Stimulated activated CD8-positive, alpha-beta memory T cell treated with anti-CD3 and anti-CD28 coated beads, Interleukin-2, amount 100 ng/mL, for 48 hours (primary cell): ENCODE data around the gene UBL4B.

Experiments used
- DNase-seq, 2 donors: peaks; one replicate each; pipeline ENCODE4 v3.0.0-alpha.2; 2020; ENCODE audit warnings: low read depth in 2 of 2

Gene UBL4B

DNA sequence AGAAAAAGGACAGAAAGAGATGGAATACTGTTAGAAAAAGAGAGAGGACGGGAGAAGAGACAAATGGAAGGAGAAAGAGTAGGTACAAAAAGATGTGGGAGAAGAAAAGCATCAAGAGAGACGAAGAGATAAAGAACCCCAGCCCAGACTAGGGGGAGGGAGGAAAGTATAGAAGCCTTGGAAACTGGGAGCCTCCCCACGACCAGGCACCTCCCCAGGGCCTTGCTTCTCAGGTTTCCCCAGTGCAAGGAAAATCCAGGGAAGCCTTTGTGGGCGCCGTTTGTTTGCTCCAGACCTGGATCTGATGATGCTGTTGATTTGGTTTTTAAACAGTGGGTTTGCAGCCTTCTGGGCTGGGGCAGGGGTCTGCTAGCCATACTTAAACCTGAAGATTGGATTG lies 26.6 kb upstream of the UBL4B start:
- DNase-seq = no peak

DNA sequence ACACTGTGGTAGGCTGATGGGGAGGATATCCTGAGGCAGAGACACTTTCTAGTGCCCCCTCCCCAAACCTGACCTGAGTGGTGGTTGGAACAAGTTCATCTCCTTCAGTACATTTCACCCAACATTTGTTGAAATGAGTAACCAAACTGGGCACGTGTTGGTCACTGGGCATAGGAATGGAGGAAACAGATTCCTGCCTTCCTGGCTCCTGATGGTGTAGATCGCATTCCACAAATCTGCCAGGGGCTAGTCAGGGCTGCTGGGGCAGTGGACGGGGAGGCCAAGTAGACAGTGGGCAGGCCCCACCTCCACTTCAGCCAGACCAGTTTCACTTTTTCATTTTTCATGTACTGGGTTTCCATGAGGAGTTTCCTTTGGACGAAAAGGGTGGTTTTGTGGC lies 25.3 kb upstream of the UBL4B start:
- DNase-seq = no peak

DNA sequence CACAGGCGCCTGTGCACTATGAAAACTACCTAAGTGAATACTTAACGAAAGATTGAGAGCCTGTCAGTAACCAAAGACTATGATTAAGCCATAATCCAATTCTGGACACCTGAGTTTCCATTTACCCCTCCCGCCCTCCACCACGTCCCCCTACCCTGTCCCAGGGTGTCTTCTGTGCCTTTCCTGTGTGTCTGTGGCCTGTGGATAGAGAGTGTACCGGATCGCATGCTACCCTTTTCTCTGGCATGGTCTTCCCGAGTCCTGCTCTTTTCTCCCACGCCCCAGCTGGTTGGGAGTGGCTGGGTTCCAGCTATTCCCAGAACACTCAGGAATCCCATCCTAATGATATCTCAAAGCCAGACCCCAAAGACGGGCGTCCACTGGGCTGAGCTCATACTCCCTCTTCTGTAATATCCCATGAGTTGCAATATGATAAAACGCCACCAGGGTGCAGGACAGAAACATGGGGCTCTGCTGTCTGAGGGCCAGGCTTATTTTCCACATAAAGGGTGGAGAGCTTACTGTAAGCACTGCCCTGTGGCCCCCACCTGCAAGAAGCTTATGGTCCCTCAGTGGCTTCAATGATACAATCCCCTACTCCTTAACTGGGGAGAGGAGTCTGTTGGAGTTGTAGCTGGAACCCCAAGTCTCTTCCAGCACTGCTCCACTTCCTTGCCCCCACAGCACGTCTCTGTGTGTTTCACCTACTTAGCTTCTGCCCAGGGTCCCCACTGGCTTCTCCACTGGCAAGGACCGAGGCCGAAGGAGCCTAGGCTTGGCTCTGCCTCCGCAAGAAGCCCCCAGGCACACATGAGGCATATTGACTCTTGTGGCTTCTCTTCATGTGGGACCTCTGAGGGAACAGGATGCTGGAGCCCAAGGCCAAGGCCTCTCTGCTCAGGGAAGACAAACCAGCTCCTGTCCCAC lies 24.2 kb upstream of the UBL4B start:
- DNase-seq = no peak

DNA sequence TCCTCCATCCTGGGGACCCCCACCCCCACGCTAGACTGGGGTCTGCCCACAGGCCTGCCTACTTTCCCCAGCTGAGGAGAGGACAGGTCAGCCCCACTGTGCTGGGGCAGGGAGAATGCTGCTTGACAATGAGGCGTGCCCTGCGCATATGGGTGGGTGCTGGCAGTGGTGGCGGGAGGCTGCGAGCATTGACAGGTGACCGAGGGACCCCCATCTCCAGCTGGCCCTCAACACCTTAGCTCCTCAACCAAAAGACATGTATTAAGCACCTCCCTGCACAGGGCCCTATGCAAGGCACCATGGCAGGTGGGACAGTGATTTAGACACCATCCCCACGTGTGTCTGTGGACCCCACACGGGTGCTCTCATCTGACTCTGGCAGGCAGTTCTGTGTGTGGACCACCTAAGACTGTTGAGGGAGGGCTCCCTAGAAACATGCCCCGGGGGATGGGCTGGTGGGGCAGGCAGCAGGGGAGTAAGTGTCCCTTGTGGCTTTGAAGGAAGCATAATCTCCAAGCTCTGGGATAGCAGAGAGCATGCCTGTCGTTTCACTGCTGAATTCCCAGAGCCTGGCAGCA lies 23.4 kb upstream of the UBL4B start:
- no peak for DNase-seq

DNA sequence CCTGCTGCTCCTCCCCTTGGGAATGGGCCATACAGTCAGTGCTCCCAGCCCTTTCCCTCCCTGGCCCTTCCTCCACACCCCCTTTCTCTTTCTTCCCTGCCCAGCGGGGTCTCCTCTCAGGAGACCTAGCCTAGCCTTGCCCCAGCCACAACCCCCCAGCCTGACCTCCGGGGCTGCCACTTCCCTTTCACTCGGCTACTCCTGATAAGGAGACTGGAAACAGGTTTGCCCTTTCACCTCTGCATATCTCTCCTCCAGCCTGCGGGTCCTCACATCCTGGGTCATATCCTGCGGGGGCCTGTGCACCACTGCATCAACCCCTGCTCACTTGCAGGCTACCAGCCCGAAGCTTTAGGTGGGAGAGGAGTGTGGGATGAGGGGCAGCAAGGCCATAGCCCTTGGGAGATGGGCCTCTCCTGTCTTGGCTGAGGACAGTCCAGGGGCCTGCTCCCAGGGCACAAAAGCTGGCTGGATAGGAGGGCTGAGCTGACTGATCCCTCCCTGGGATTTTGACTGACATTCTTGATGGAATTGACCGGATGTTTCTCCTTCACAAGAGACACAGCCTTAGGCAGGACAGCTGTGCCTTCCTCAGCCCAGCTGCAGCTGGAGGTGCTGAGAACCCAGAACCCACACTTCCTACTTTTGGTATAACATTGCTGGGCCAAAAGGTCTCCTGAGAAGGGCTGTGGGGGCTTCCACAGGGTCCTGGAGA lies 22.5 kb upstream of the UBL4B start:
- DNase-seq = no peak

DNA sequence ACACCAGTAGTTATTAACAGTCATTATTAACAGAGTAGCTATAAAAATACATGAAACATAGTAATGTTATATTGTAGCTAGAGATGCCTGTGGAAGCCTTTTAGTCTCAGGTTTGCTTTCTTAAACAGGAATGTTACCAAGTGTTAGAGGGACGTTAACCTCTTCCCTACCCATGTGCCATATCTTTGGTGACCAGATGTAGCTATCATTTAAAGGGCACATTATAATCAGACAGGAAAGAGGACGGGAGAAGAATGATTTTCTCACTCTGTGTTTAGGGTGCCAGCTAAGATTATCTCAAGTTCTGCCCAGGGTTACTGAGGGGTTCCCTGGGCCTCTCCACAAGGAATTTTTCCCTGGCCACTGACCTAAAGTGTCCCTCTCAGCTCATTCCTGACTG lies 20.9 kb upstream of the UBL4B start:
- DNase-seq = no peak

DNA sequence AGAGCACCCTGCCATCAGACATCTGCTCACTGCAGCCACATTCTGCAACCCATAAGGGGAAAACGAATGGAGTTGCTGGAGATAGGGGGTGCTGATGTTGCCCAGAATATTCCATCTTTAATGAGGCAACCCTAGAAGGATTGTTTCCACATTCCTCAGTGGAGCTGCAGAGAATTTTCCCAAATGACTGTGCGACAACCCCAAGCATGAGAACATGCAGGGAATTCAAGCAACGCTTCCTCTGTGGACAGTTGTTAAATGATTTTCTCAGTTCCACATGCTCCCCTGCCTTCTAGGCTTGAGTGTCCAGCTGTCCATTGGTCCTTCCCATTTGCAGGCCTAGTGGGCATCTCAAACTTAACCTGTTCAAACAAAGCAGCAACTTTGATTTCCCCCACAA lies 20.5 kb upstream of the UBL4B start:
- no peak for DNase-seq

DNA sequence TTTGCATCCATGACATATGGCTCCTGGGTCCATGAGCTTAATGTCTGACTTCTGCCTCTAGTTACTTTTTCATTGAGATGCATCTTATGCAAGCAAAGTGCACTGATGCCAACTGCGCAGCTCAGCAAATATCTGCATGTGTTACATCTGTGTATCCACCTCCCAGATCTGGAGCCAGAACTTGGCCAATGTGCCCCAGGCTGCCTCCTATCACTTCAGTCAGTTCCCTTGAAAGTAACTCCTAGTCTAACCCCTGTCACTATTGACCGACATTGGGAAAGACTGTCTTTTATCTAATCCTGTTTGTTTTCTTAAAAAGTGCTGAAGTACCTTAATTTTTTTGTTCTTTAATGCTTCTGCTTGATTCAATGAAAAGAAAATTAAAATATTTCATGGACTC lies 19.3 kb upstream of the UBL4B start:
- DNase-seq = no peak

DNA sequence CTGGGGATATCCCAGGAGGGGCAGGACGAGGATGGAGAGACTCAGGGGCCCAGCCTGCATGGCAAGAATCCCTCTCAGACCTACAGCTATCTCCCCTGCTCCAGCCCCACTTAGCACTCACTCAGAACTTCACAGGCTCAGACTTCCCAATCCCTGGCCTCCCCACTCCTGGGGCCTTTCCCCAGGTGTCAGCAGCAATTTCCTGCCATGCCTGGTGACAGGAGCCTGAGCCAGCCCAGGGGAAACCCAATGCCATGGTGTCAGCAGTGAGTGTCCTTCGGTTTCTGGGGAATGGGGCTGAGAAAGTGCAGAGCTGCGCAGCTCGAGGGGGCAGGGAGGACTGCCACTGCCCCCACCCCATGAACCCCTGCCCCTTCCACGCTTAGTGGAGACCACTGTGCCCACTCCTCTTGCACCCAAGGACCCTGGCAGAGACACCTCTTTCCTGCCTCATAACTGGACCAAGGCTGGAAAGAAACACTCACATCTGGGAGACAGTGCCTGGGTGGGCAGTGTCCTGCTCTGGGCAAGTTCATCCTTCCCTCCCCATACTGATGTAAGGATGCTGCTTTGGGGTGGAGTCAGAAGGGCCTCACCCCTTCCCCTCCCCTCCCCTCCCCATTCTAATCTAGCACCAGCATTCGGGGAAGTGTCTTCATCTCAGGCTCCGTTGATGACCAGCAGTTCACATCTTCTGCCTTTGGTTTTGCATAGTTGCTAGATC lies 17.1 kb upstream of the UBL4B start:
- DNase-seq = no peak

DNA sequence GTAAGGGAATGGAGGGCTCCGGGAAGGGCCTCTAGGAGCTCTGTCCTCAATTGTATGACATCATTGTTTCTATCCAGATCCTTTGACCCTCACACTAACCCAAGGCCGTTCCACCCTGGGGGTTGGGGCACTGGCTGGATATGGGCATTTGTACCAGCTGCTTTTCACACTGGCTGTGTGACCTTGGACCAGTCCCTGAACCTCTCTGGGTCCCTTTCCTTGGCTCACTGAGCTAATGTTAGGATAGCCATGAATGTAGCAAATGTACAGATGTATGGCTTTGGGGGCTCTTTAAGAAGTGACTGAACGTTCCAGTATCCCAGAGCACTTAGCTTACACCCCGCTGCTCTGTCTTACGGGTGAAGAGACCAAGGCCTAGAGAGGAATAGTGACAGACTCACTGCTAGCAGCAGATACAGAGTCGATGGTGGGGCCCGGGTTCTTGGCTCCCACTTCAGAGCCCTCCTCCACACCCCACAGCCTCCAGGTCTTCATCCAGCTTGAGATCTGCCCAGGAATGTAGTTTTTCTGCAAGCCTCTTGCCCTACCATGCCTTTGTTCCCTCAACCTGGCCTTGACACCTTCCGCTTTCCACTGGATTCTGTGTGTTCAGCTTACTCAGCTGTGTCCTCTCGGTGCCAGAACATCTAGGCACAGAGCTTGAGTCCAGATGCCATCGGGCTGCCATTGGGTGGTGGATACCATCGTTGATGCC lies 14.6 kb upstream of the UBL4B start:
- no peak for DNase-seq

DNA sequence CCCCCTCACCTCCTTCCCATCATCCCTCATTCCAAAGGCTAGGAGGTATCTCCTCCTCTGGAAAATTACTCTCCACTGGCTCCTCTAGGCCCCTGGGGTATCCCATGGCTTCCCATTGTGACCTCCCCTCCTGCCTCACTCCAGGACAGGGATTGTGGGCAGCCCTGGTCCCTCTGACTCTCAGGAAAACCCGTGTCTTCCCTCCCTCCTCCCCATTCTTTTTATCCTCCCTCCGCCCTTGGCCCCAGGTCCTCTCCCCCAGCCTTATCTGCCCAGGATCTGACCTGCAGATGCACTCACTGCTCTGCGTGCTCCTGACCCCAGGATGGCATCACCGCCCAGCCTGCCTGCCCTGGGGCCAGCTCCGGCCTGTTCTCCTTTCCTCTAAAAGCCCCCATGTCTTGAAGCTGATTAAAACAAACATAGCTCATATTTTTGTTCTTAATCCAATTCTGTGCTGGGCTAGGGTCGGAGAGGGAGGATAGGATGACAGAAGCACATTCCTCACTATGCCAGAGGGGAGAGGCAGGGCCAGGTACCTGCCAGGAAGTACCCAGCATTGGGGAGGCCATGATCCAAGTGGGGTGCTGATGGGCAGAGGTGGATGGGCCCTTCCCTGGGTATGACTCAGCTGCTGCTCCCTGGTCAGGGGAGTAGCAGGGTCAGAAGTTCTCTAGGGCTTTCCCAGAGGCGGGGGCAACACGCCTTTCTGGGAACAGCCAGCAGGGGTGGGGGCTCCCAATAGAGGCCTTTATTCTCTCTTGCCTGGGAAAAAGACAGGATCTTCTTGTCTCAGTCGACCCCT lies 13.8 kb upstream of the UBL4B start:
- no peak for DNase-seq

DNA sequence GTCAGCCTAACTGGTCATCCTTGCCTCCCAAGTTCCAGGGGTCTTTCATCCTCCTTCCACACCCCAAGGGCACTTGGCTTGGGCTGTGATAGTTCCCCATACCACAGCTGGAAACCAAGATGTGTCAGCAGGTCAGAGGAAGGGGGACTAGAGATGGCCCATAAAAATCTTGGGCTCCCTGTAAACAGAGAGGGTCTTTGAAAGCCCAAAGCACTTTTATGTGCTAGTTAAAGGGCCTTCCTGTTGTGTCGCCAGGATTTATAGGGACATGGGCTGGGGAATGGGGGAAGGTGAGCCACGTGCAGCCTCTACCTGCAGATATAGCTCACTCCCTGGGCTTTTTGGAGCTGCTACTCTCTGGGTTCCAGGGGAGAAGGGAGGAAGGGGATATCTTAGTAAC lies 11.9 kb upstream of the UBL4B start:
- no peak for DNase-seq

DNA sequence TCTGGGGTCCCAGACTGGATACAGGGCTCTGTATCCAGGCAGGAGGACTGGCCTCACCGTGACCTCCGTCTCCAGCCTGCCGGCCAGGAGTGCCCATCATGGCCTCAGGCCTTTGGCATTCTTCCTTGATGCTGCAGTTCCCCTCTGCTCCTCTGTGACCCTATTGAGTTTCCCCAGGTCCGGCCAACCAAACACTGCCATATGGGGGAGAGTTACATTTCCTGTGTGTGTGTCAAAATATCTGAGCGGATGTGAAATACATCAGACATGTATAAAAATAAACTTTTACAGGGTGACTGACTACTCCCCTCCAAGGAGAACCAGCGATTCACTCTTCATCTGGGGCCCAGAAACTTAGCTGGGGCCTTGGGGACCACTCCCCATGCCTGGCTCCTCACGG lies 10.2 kb upstream of the UBL4B start:
- no peak for DNase-seq

DNA sequence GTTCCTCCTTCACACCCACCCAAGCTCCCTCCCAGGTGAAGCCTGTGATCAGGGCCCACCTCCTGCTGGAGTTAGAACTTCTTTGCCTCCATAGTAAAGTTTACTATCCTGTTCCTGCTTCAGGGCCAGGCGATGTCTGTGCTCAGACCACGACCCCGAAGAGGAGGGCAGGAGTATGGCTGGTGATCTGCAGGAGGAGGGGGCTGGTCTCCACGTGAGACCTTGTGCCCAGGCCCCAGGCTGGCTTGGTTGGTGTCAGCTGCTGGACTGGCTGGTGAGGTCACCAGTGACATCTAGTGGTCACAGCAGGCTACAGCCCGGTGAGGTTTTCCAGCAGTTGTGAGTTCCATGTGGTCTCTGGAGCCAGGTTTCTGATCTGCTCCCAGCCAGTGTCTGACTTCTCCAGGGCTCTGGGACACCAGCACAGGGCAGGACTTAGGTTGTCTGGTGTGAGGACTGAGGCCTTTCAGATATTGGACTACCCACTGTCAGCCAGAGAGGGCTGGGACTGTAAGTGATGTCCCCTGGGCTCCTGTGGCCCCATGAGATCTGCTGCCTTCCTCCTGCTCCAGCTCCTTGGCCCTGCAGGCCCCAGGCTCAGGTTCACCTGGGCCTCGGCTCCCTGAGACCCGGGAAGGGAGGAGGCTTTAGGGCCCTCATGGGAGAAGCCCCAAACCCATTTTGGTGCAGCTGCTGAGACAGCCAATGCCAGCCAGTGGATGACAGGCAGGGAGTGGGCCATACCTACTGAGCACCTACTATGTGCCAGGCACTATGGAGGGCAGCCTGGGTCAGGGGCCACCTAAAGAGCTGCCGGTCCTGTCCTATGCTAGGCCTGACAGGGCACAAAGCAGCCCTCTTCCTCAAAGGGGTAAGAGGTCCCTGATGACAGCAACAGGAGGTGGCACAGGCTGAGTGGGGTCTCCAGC lies 6.0 kb upstream of the UBL4B start:
- DNase-seq = peak; percentile 30 to 35

DNA sequence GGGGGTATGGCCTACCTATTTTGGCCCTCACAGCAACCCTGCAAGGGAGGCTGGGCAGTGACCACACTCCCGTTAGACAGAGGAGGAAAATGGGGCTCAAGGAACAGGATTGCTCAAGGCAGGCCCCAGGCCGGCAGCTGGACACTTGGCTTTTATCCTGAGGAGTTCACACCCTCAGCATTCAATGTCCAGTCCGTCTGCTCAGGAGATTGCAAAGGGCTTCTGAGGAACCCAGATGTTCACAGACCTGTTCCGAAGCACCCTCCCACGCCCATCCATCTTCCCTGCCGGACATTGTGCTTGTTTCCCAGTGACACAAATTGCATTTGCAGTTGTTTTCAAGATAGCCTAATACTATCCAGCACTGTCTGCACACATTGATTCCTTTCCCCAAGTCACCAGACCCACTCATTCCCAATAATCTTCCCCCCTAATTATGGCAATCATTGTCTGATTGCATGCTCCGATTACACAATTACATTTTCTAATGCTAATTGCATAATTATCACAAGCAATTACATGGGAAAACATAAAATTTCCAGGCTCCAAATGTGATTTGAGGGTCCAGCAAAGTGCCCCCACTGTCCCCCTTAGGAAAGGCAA lies 4.3 kb upstream of the UBL4B start:
- no peak for DNase-seq

DNA sequence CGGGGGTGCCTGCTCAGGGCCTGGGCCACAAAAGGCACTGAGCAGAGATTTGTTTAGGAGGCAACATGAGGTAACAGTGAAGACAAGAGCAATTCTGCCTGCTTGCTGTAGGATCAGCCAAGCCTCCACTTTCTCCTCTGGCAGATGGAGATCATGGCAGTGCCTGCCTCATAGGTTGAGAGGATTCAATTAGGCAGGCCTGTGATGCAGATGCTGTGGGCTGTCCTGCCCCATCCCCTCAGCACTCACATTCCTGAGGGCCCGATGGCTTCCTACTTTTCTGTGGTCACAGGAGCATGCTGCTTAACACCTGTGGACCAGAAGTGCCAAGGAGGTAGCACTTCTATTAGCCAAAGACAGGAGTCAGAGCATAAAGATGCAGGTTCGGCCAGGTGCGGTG lies 1.2 kb upstream of the UBL4B start:
- no peak for DNase-seq

DNA sequence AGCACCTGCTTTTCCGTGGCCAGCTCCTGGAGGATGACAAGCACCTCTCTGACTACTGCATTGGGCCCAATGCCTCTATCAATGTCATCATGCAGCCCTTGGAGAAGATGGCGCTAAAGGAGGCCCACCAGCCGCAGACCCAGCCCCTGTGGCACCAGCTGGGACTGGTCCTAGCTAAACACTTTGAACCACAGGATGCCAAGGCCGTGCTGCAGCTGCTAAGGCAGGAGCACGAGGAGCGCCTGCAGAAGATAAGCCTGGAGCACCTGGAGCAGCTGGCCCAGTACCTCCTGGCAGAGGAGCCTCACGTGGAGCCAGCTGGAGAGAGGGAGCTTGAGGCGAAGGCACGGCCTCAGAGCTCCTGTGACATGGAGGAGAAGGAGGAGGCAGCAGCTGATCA lies 413 bp downstream of the UBL4B start:
- no peak for DNase-seq

DNA sequence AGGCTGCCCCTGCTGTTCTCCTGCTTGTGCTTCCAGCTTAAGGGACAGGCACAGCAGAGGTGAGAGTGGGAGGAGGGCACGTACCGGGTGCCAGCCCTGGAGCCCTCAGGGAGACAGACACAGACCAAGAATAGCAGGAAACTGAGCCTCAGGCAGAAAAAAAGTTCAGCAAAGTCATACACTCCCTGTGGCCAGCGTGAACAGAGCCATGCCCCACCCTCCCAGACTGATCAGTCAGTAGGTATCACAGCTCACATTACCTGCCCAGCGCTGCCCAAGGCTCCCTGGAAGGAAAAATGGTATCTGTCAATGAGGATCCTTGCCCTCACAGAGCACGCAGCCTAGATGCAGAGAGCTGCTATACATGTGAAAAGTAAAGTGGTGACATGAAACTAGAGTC lies 1.3 kb downstream of the UBL4B start:
- DNase-seq = no peak

DNA sequence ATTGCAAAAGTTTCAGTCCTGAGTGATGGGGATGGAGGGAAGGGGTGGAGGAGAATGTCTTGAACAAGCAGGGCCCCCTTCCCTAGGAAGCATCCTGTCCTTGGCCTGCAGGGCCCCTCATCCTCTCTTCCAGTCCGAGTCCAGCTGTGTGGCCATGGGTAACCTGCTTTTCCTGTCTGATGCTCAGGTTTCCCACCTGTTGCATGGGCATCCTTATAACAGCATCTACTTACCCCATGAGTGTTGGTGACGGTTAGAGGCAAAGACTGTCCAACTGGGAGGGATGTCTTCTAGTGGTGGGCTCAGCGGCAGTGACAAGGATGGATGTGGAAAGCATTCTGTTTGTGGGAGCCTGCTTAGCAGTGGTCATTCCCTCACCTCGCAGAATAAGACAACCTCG lies 1.9 kb downstream of the UBL4B start:
- no peak for DNase-seq
